Adrenal gland (tissue), 5 donors: Measurements from ENCODE around the gene ETFDH.

Source experiments
- POLR2A ChIP-seq, 2 donors: fragments of 450-650 bp; IDR thresholded peaks; one replicate each; pipeline ENCODE4 v1.6.1; 2017; ENCODE audit warnings: antibody characterized with exemption in 2 of 2, mild to moderate bottlenecking in 2 of 2, moderate library complexity in 1 of 2
- TF ChIP-seq, protein P1 (sequence below), 6 experiments: fragments of 450-650 bp in 4 of 6; fragments of 200-600 bp in 2 of 6; sonication (generic) in 1 of 6; IDR thresholded peaks; 1 replicate in 5 of 6; 2 replicates in 1 of 6; pipeline versions ENCODE4 v1.5.1 to v1.8.0; 2016 to 2021; ENCODE audit warnings: antibody characterized with exemption in 6 of 6, mild to moderate bottlenecking in 2 of 6, moderate library complexity in 1 of 6
- donor health status: DM: no; HTN: no; CAD: no.

DNA sequence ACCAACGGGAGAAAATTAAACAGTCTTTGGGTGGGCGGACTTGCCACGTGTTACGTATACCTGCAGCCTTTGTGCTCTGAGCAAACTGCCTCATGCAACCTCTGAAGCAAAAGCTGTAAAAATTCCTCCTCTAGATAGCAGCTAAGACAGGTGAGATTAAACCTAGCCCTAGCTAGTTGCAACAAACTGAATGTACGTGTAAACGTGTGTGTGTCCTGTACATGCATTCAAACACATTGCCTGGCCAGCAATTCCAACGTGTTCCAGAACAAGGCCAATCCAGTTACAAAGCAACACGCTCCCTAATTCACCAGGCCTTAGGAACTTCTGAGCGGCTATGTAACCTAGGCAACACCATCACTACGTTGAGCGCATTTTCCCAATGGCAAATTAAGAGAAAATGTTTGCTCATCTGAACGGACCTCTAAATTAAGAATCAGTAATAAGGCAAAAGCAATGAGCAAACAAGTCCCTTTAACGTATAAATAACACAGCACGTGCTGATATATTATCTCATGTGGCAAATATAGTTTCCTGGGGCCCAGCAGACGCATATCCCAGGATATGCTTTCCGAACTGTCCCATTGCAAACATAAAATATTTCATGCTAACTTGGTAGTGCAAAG is 50.3 kb downstream of the ETFDH start:
- TF ChIP-seq, protein P1, sequence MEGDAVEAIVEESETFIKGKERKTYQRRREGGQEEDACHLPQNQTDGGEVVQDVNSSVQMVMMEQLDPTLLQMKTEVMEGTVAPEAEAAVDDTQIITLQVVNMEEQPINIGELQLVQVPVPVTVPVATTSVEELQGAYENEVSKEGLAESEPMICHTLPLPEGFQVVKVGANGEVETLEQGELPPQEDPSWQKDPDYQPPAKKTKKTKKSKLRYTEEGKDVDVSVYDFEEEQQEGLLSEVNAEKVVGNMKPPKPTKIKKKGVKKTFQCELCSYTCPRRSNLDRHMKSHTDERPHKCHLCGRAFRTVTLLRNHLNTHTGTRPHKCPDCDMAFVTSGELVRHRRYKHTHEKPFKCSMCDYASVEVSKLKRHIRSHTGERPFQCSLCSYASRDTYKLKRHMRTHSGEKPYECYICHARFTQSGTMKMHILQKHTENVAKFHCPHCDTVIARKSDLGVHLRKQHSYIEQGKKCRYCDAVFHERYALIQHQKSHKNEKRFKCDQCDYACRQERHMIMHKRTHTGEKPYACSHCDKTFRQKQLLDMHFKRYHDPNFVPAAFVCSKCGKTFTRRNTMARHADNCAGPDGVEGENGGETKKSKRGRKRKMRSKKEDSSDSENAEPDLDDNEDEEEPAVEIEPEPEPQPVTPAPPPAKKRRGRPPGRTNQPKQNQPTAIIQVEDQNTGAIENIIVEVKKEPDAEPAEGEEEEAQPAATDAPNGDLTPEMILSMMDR (IDR thresholded peaks at IDR 0.05), result no peak
- no peak for TF ChIP-seq POLR2A (IDR thresholded peaks at IDR 0.05)
